Nephron progenitor cell (in vitro differentiated cells): ENCODE data around the gene GUCY1A2.
"Not testable (repeated sequence)": the region's sequence is repeated elsewhere in the genome, so short reads cannot be mapped to it uniquely, and the experiment has no call there.

Experiments used
- DNase-seq: peaks from one replicate; pipeline ENCODE4 v3.0.0; 2021
- H3K27ac Mint-ChIP-seq: 2 replicates; pipeline ENCODE4 v1.8.0; 2021; ENCODE audit warnings: mild to moderate bottlenecking, moderate library complexity, mixed read lengths
- H3K27me3 Mint-ChIP-seq: 2 replicates; pipeline ENCODE4 v1.8.0; 2021; ENCODE audit warnings: mild to moderate bottlenecking, low read depth, mixed read lengths; ENCODE audit not compliant: poor library complexity
- H3K36me3 Mint-ChIP-seq: 2 replicates; pipeline ENCODE4 v1.8.0; 2021; ENCODE audit warnings: low read depth, mixed read lengths
- H3K4me1 Mint-ChIP-seq: 2 replicates; pipeline ENCODE4 v1.8.0; 2021; ENCODE audit warnings: mixed read lengths
- H3K4me3 Mint-ChIP-seq: 2 replicates; pipeline ENCODE4 v1.8.0; 2021; ENCODE audit warnings: mild to moderate bottlenecking, moderate library complexity, mixed read lengths
- H3K9me3 Mint-ChIP-seq: 2 replicates; pipeline ENCODE4 v1.8.0; 2021; ENCODE audit warnings: mild to moderate bottlenecking, moderate library complexity, mixed read lengths
- CTCF ChIP-seq: fragments of 200-600 bp; sonication (generic); IDR thresholded peaks from 2 replicates; pipeline ENCODE4 v1.5.0; 2021; ENCODE audit warnings: antibody characterized with exemption

GUCY1A2 gene

GRCh38 chr11:107018219-107018901 is at the start of gene GUCY1A2:
Gene GUCY1A2 (minus strand): TSS chr11:107018476. CDS start chr11:107018055, 421 bp downstream.
- TF ChIP-seq CTCF = no peak
- Mint-ChIP-seq H3K27me3 (peaks cover 70% of the 10 kb centered on the region), H3K4me3 (peak within 1 kb of the TSS; percentile 87), H3K36me3 (no peaks in the 10 kb centered on the region), H3K9me3 (no peaks in the 10 kb centered on the region), H3K27ac (peak within 1 kb of the TSS; percentile 44), H3K4me1 (peaks cover 12% of the 10 kb centered on the region)
- DNase-seq = peak; percentile 56

- no peak overlapping the region for H3K4me3 Mint-ChIP-seq
- H3K4me1 Mint-ChIP-seq = no peaks in the 10 kb centered on the region
- DNase-seq = no peak
- H3K27me3 Mint-ChIP-seq = no peaks in the 10 kb centered on the region
- no peak overlapping the region for H3K27ac Mint-ChIP-seq
- peaks cover 44% of the 10 kb centered on the region for H3K9me3 Mint-ChIP-seq
- no peak for TF ChIP-seq CTCF
- no peaks in the 10 kb centered on the region for H3K36me3 Mint-ChIP-seq
These were observed 36.1 kb upstream of the GUCY1A2 start for GRCh38 chr11:107054391-107054790.

GRCh38 chr11:107051332-107051731 is 33.1 kb upstream of the GUCY1A2 start:
- not testable (repeated sequence) for H3K4me3 Mint-ChIP-seq, H3K4me1 Mint-ChIP-seq, H3K27me3 Mint-ChIP-seq, DNase-seq, H3K27ac Mint-ChIP-seq, H3K36me3 Mint-ChIP-seq
- H3K9me3 Mint-ChIP-seq = peaks cover 51% of the 10 kb centered on the region

- not testable (repeated sequence) for DNase-seq, H3K36me3 Mint-ChIP-seq, H3K4me3 Mint-ChIP-seq, H3K27me3 Mint-ChIP-seq, H3K4me1 Mint-ChIP-seq, H3K27ac Mint-ChIP-seq
- peaks cover 48% of the 10 kb centered on the region for H3K9me3 Mint-ChIP-seq
These were observed 32.6 kb upstream of the GUCY1A2 start for GRCh38 chr11:107050899-107051298.

- Mint-ChIP-seq H3K4me3 (no peak overlapping the region), H3K27ac (no peak overlapping the region), H3K36me3 (no peaks in the 10 kb centered on the region), H3K27me3 (no peaks in the 10 kb centered on the region), H3K4me1 (no peaks in the 10 kb centered on the region), H3K9me3 (peaks cover 48% of the 10 kb centered on the region)
- DNase-seq = no peak
- no peak for TF ChIP-seq CTCF
These were observed 31.8 kb upstream of the GUCY1A2 start for GRCh38 chr11:107050121-107050520.

- peaks cover 3% of the 10 kb centered on the region for H3K27me3 Mint-ChIP-seq
- H3K4me1 Mint-ChIP-seq = peaks cover 6% of the 10 kb centered on the region
- H3K27ac Mint-ChIP-seq = no peak overlapping the region
- no peak overlapping the region for H3K4me3 Mint-ChIP-seq
- no peak for TF ChIP-seq CTCF
- no peaks in the 10 kb centered on the region for H3K36me3 Mint-ChIP-seq
- no peak for DNase-seq
- peaks cover 28% of the 10 kb centered on the region for H3K9me3 Mint-ChIP-seq
These were observed 26.2 kb upstream of the GUCY1A2 start for GRCh38 chr11:107044503-107044902.
